Measurements from ENCODE around the gene TPMT.

GRCh38 chr6:18110162-18110561, 44.7 kb downstream of the TPMT start:
- TF ChIP-seq BHLHE40 (IDR thresholded peaks at IDR 0.05; ENCODE audit: low read length) = no peak
- no peak for TF ChIP-seq ZNF747 (CRISPR knock-in tag; IDR thresholded peaks at IDR 0.05; ENCODE audit: borderline replicate concordance)
- no peak for TF ChIP-seq CTCF (CRISPR knock-in tag; IDR thresholded peaks at IDR 0.05)
- no peak for TF ChIP-seq ZNF3 (CRISPR knock-in tag; IDR thresholded peaks at IDR 0.05)
- TF ChIP-seq RBFOX2 (IDR thresholded peaks at IDR 0.05; ENCODE audit: low read depth, low read length) = no peak
- no peak for TF ChIP-seq MXI1 (IDR thresholded peaks at IDR 0.05; ENCODE audit: borderline replicate concordance, low read depth, low read length)
- no peak for TF ChIP-seq ARID4A (CRISPR knock-in tag; IDR thresholded peaks at IDR 0.05; ENCODE audit: borderline replicate concordance)
- TF ChIP-seq ZNF367 (CRISPR knock-in tag; IDR thresholded peaks at IDR 0.05; ENCODE audit: borderline replicate concordance) = no peak

All from HepG2 (cell line).